AG04450 (cell line): Measurements from ENCODE around the gene CAPZA1. TPM values are rescaled to one million over a fixed set of nuclear protein-coding genes. Genes with fewer than 3 reads are reported as not detected.

Experiments
- CTCF ChIA-PET: fragments of 300-600, 350-600 bp; formaldehyde crosslinking; extraction: SDS; loops from one replicate; lab custom pipeline; 2022; ENCODE audit warnings: antibody characterized with exemption, inconsistent platforms; lab: Charles Lee
- POLR2A ChIA-PET: fragments of 350-600 bp; formaldehyde crosslinking; extraction: SDS; loops from one replicate; lab custom pipeline; 2021; ENCODE audit warnings: antibody characterized with exemption, inconsistent platforms; lab: Yijun Ruan, JAX
- DNase-seq: peaks from one replicate; pipeline ENCODE4 v3.0.0-alpha.2; 2011; ENCODE audit warnings: low read depth, low spot score
- H3K27ac ChIP-seq: one replicate; pipeline ENCODE4 v1.5.1; 2012; ENCODE audit warnings: low read depth, low read length, control low read depth
- H3K27me3 ChIP-seq: one replicate; pipeline ENCODE4 v1.6.0; 2012; ENCODE audit warnings: low read length; ENCODE audit not compliant: control insufficient read depth, insufficient read depth
- H3K4me3 ChIP-seq: 2 replicates; pipeline ENCODE4 v1.5.1; 2011; ENCODE audit warnings: mild to moderate bottlenecking, low read depth, low read length, control low read depth
- H3K9me3 ChIP-seq: 2 replicates; pipeline ENCODE4 v1.5.1; 2012; ENCODE audit warnings: low read length; ENCODE audit not compliant: control insufficient read depth, insufficient read depth
- polyA plus RNA-seq: library from polyadenylated mRNA; depleted of rRNA; stranded (reverse); fragments of >200 nt; gene quantifications from 2 replicates; pipeline ENCODE4 v1.2.3, GENCODE V29; 2011
- TF ChIP-seq, protein P1 (sequence below): IDR thresholded peaks from 2 replicates; pipeline ENCODE4 v1.5.1; 2011; ENCODE audit warnings: low read depth, low read length, control low read depth, inconsistent platforms

Gene CAPZA1
- polyA plus RNA-seq, 1 experiment, result 273 TPM

DNA sequence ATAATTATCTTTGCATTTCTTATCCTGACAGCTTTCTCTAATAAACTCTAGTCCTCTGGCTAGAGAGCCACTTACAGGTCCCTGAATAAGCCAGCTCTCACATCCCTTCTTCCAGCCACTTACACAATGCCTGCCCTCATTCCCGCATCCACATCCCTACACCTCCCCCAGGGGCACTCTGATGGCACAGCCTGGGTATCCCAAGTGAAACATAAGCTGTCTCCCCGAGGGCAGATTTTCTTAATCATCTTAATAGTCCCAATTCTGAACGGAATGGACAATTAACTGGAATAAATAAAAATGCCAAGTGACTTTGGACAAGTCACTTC, 82.4 kb downstream of the CAPZA1 start:
- Histone ChIP-seq H3K9me3 (no peaks in the 10 kb centered on the region), H3K27ac (no peak overlapping the region), H3K27me3 (no peaks in the 10 kb centered on the region), H3K4me3 (no peak overlapping the region)
- TF ChIP-seq, protein P1, sequence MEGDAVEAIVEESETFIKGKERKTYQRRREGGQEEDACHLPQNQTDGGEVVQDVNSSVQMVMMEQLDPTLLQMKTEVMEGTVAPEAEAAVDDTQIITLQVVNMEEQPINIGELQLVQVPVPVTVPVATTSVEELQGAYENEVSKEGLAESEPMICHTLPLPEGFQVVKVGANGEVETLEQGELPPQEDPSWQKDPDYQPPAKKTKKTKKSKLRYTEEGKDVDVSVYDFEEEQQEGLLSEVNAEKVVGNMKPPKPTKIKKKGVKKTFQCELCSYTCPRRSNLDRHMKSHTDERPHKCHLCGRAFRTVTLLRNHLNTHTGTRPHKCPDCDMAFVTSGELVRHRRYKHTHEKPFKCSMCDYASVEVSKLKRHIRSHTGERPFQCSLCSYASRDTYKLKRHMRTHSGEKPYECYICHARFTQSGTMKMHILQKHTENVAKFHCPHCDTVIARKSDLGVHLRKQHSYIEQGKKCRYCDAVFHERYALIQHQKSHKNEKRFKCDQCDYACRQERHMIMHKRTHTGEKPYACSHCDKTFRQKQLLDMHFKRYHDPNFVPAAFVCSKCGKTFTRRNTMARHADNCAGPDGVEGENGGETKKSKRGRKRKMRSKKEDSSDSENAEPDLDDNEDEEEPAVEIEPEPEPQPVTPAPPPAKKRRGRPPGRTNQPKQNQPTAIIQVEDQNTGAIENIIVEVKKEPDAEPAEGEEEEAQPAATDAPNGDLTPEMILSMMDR, result no peak
- DNase-seq, result no peak
- ChIA-PET POLR2A (interaction anchor here (1.3 kb wide), 1 partner anchor 28 kb away, joined by 4 read pairs; the partner anchor contains the start of gene MOV10), CTCF (interaction anchor here (0.5 to 1.3 kb wide), 2 partner anchors 27 to 292 kb away, joined by 3 to 6 read pairs; partner anchors contain the start of gene MOV10)

DNA sequence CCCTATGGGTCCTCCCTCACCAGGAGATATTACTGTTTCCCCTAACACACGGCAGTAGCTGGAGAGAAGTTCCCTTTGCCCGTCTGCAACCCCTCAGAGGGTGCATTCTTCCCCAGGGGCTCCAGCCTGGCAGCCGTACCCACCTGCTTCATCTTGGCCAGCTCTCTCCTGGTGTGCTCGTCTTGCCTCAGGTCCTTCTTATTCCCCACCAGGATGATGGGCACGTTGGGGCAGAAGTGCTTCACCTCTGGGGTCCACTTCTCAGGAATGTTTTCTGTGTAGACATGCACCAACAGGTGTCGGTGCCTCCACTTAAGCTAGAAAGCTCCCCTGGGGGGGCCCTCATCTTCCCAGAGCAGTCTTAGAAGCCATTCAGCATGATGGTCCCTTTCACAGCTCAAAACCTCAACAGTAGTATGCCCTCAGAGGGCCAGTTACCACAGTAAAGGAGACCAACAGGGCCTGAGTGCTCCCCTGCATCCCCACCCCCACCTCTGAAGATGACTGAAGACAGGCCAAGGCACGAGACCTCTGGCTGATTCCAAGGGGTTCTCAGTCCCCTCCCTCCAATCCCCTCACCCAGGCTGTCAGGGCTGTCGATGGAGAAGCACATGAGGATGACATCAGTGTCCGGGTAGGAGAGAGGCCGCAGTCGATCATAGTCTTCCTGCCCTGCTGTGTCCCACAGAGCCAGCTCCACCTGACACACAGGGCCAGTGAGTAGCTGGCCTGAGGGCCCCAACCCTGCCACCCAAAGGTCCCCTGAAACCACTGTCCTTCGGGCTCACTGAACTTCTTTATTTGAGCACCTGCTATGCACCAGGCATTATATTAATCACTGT, 83.0 kb downstream of the CAPZA1 start:
- H3K4me3 ChIP-seq, result no peak overlapping the region
- no peak for DNase-seq
- ChIA-PET POLR2A (interaction anchor here (1.3 kb wide), 1 partner anchor 28 kb away, joined by 4 read pairs; the partner anchor contains the start of gene MOV10), CTCF (interaction anchor here (1.3 to 3.0 kb wide), 3 partner anchors 13 to 28 kb away, joined by 3 to 29 read pairs (median 12); partner anchors contain the start of genes MOV10 and PPM1J)
- no peak overlapping the region for H3K27ac ChIP-seq
- no peaks in the 10 kb centered on the region for H3K27me3 ChIP-seq
- TF ChIP-seq, protein P1, result no peak
- H3K9me3 ChIP-seq, result no peaks in the 10 kb centered on the region

DNA sequence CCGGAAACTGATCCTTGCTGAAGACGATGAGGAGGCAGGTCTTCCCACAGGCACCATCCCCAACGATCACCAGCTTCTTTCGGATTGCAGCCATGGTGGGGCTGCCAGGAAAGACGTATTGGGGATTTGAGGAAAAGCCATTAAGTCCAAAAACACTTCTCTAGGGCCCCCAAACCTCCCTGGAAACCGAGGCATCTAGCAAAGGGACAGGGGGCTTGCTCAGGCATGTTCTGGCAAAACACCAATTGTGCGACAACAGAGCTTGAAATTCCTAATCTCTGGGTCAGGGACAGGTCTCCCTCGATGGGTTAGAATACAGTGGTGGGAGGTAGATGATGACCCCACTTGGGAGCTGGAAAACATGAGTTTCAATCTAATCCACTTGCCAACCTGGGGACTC, 84.1 kb downstream of the CAPZA1 start:
- ChIA-PET POLR2A (interaction anchor here (2.0 kb wide), 1 partner anchor 29 kb away, joined by 25 read pairs; the partner anchor contains the start of gene MOV10), CTCF (interaction anchor here (0.6 to 3.0 kb wide), 3 partner anchors 12 to 1024 kb away, joined by 4 to 29 read pairs (median 12); partner anchors contain the start of gene PPM1J)
- Histone ChIP-seq H3K27ac (no peak overlapping the region), H3K4me3 (no peak overlapping the region), H3K27me3 (no peaks in the 10 kb centered on the region), H3K9me3 (no peaks in the 10 kb centered on the region)
- no peak for DNase-seq
- TF ChIP-seq, protein P1, result no peak

DNA sequence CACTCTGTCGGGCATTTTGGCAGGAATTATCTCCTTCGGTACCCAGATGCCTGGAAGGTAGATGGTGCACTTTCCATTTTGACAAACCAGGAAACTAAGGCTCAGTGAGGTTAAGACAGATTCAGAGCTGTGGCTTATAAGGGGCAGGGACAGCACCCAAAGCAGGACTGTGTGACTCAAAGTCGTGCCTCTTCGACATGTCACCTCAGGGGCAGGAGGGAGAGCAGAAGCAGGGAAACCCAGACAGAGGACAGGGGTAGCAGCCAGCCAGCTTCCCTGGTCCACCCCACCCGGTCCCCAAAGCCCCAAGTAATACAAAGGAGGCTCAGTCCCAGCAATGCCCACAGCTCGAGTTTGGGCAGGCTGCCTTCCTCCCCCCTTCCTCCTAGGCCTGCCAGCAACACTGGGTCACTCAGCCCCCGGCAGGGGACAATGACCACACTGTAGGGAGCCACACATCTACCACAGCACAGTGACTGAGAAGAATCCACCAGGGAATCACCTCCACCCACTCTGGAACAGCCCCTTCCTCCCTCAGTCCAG, 84.8 kb downstream of the CAPZA1 start:
- H3K27me3 ChIP-seq, result no peaks in the 10 kb centered on the region
- ChIA-PET POLR2A (interaction anchor here (0.7 to 2.0 kb wide), 6 partner anchors 10 to 310 kb away, joined by 3 to 25 read pairs (median 6); partner anchors contain the start of genes MOV10, PPM1J and SLC16A1), CTCF (interaction anchor here (0.6 to 3.0 kb wide), 6 partner anchors 12 to 1123 kb away, joined by 3 to 29 read pairs (median 4); partner anchors contain the start of genes LRIG2 and PPM1J)
- no peak for DNase-seq
- H3K9me3 ChIP-seq, result no peaks in the 10 kb centered on the region
- peak overlapping the region; percentile 78 for H3K27ac ChIP-seq
- TF ChIP-seq, protein P1, result no peak
- peak overlapping the region; percentile 88 for H3K4me3 ChIP-seq
